NCI-H460 (cell line): ENCODE results near the gene COQ5. TPM values are rescaled to one million over a fixed set of nuclear protein-coding genes. Genes with fewer than 3 reads are reported as not detected.
A peak's percentile ranks its signal among the peaks of the same experiment; 100 is the strongest.
"Not testable (repeated sequence)": the region's sequence is repeated elsewhere in the genome, so short reads cannot be mapped to it uniquely, and the experiment has no call there.

Experiments
- DNase-seq: peaks from one replicate; pipeline ENCODE4 v3.0.0-alpha.2; 2016; ENCODE audit warnings: low read depth; ENCODE audit errors: extremely low read depth
- total RNA-seq: library from RNA; depleted of rRNA; stranded (reverse); fragments of >200 nt; shearing (Covaris generic); gene quantifications from 2 replicates; pipeline ENCODE4 v1.2.3, GENCODE V29; 2014

COQ5 gene
- total RNA-seq, 1 experiment from 2014 or later, result 55.1 TPM

GRCh38 chr12:120530418-120530761 lies 1.4 kb upstream of the COQ5 start:
- not testable (repeated sequence) for DNase-seq

DNA sequence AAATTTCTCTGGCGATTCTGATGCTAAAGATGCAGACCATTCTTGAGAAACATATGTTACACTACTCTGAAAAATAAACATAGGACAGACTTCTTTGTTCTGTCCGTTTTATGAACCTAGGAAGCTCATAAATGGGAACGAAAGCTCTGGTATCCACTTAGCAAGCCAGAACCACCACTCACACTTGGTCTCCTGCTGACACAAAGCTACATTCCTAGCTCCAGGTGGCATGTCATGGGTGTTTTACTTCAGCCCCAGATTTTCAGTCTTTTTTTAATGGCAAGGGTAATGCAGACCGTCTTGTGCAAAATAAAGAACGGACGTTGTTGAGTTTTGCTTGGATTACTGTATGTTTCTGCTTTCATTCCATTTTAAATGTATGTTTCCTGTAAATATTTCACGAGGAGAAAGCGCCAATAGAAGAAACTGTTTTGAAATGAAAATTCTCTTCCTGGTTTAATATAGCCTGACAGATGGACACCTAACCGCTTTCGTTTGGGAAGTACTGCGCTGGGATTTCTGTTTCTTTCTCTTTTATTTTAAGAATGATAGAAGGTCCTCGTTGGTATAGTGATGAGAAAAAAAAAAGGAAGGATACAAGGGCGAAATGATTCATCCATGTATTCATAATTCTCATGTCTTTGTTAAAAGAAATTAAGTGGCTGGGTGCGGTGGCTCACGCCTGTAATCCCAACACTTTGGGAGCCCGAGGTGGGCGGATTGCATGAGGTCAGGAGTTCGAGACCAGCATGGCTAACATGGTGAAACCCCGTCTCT lies 871 bp upstream of the COQ5 start:
- DNase-seq, result peak; percentile 38

- no peak for DNase-seq
Measured at GRCh38 chr12:120522568-120522967, 6.4 kb downstream of the COQ5 start.

DNA sequence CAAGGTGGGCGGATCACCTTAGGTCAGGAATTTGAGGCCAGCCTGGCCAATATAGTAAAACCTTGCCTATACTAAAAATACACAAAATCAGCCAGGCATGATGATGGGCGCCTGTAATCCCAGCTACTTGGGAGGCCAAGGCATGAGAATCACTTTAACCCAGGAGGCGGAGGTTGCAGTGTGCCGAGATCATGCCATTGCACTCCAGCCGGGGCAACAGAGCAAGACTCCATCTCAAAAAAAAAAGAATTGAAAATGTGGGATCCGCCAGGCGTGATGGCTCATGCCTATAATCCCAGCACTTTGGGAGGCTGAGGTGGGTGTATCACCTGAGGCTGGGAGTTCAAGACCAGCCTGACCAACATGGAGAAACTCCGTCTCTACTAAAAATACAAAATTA lies 9.6 kb downstream of the COQ5 start:
- DNase-seq, result not testable (repeated sequence)

GRCh38 chr12:120515496-120515895 lies 13.5 kb downstream of the COQ5 start:
- DNase-seq, result no peak

DNA sequence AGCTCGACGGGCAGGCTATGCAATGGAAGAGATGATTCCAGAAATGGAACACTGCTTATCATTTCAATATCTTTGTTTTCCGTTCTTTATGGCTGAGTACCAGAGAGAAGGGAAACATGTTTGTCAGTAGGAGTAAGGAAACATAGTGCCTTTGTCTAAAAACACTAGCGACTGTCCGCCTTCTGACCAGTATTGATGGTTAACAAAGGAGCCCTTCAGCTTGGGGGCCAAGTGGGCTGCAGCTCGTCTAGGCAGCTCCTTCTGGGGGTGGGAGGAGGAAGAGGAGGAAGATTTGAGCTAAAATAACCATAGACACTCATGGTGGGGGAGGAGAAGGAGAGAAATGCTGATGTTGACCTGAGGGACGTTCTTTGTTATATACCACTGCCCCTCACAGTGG lies 15.0 kb downstream of the COQ5 start:
- DNase-seq, result no peak

DNA sequence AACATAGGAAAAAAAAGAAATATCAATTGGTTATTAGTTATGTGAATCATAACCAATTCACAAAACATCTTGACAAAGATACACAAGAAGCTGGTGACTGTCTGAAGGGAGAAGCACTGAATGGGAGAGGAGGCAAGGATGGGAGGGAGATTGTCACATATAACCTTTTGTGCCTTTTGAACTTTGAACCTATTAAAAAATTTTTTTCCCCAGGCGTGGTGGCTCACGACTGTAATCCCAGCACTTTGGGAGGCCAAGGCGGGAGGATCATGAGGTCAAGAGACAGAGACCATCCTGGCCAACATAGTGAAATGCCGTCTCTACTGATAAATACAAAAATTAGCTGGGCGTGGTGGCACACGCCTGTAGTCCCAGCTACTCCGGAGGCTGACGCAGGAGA lies 20.4 kb downstream of the COQ5 start:
- DNase-seq, result no peak

DNA sequence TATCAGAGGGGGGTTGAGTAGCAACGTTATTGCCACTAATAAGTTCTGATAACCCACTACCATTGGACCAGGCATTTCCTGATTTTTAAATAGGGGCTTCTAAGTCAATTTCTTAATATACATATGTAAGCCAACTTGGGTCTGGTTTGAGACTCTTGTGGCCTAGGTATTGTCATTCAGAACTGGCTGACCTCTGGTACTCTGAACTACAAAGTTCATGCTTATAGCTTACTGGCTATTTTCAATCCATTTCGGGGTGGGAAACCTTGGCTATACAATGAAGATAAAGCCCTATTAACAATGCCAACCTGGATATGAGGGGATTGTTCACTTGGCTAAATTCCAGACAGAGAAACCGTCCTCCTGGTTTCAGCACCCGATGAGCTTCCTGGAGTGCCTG lies 24.4 kb downstream of the COQ5 start:
- DNase-seq, result no peak

GRCh38 chr12:120500581-120500980 lies 28.4 kb downstream of the COQ5 start:
- no peak for DNase-seq

DNA sequence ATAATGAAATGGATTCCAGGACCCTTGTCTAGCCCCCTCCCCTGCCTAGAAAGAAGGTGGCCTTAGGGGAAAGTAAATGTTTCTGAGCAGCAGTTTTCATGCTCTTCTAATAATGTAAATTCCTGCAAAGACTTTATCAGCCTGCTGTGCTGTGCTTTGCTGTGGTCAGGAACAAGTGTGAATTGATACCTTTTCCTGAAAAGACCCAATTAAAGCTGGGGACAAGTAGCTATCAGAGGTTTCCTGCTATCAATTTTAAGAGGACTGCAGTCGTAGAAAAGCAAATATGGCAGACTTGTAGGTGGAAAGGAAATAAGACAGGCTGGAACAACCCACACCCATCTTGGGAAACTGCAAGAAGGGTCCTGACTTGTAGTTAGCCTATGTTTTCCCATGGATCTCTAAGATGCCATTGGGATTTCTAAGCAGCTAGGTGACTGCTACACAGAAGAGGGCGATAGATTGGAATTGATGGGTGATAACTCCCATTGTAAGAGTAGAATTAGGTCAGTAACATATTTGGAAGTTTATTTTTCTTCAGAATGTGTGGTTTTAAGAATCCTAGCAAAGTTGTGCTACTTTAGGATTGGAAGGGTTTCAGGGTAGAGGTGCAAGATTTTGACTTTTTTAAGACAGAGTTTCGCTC lies 30.0 kb downstream of the COQ5 start:
- DNase-seq, result no peak

- no peak for DNase-seq
Measured at GRCh38 chr12:120497524-120498150, 31.3 kb downstream of the COQ5 start.

DNA sequence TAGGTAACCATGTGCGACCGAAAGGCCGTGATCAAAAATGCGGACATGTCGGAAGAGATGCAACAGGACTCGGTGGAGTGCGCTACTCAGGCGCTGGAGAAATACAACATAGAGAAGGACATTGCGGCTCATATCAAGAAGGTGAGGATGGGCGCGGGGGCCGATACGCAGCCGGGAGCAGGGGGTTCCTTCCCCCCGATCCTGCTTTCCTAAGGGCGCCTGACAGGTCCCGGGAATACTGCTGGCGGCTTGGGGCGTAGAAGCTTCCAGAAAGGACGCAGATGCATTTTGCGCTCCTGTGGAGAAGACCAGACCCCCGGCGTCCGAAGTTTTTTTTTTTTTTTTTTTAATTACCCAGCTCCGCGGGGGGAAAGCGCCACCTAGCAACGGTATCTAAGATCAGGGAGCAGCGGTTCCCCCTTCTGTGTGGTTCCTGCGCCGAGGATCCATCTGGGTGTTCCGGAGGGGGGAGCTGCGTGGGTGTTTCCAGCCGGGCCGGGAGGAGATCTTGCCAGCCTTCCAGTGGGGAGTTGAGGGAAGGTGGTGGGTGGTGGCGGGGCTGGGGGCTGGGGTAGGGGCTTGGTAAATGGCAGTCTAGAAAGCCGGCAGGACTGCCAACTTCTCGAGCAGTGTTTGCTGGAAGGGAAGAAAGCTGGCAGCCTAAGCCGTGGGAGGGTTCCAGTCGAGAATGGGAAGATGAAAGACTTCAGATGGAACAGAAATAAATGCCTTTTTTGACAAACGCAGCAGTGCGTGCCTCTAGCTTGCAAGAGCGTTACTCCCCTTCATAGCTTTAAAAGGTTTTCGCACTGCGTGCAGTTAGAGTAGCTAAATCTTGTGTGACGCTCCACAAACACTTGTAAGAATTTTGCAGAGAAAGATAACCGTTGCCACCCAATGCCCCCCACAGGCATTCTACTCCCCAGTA lies 32.3 kb downstream of the COQ5 start:
- DNase-seq, result no peak

DNA sequence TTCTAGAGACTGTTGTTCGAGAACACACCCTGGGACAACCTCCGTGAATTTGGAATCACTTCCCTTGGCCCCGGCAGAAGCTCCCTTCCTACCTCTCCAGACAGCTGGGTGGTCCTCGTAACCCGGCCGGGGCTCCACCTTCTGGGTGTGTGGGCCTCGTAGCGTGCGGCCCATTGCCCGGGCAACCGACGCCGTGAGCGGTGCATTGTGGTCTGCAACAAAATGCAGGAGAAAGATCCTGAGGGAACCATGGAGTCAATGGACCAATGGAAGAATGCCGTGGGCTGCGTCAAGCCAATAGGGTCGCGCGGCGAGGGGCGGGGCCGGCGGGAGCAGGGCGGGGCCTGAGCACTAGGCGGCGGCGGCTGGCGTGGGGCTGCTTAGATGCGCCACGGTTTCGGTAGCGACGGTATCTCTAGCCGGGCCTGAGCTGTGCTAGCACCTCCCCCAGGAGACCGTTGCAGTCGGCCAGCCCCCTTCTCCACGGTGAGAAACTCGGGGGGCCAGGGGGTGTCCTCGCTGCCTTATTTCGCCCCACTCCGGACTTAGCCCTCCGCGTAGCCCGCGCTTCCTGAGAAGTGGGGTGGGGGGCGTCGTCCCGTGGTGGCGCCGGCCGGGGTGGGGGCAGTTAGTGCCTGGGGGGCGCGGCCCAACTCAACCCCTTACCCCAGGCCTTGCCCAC lies 33.1 kb downstream of the COQ5 start, which contains the start of gene DYNLL1:
TSS of gene DYNLL1 (plus strand) at position 383 of the 682 bp plus-strand sequence. CDS start 309 bp downstream, outside the sequence.
- DNase-seq, result peak; percentile 96

- DNase-seq, result no peak
Measured at GRCh38 chr12:120495186-120495730, 33.7 kb downstream of the COQ5 start.

DNA sequence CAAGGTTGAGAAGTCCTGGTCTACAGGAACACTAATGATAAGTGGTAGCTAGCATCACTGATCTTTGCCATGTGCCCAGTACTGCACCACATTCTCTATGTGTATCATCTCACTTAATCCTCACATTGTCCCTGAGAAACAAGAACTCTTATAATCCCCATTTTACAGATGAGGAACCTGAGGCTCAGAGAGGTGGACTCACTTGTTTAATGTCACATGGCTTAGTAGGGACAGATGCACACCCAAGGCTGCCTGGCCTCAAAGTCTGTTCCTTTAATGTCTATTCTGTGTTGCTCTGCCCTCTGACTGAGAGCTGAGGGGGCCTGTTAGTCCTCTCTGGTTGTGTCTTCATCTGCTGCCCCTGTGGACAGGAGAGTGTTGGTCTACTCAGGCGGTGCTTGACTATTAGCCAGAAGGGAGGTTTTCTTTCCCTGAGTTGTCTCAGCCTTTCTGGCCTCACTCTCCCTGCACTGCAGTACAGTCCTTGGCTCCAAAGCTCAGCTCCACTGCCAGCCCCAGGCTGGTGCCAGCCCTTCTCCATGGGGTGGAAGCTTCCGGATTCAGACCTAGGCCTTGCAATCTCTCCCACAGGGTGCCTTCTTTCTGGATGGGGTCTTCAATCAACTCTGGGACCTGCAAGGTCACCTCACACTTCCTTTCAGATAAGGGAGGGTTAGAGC lies 38.0 kb downstream of the COQ5 start:
- DNase-seq, result no peak

GRCh38 chr12:120490325-120490724 lies 38.6 kb downstream of the COQ5 start:
- no peak for DNase-seq

DNA sequence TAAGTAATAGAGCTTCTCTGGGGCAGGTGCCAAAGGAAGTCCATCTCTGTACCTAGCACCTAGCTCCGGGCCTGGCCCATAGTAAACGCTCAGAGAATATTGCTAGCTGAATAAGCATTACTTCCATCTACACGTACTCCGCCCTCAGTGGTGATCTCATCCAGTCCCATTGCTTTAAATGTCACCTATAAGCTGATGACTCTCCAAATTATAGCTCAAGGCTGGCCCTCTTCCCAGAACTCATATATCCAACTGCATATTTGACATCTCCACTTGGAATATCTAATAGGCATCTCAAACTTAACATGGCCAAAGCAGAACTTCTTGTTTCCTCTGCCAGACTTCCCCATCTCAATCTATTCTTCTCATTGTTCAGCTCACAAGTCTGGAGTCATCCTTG lies 39.9 kb downstream of the COQ5 start:
- no peak for DNase-seq

DNA sequence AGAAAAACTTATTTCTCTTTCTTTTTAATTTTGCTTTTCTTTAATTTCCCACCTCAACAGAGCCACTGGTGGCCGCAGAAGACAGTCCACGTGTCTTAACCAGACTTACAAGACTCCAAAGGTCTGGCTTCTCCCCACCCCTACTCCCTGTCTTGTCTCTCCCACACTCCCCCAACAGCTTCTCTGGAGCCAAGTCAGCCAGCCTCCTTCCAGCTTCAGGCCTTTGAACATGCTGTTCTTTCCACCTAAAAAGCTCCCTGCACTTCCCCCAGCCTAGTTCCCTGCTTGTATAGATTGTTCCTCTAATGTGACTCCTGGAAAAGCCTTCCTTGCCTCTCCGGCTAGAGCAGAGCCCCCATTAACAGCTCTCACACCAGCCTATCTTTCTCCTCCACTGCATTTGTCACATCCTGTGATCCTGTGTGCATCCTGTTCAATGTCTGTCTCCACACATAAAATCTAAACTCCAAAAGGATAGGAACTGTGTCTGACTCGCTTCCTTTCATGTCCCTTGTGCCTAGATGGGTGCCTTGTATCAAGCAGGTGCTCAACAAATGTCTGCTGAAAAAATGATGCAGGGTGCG lies 40.8 kb downstream of the COQ5 start:
- DNase-seq, result no peak

- DNase-seq, result not testable (repeated sequence)
Measured at GRCh38 chr12:120487552-120487951, 41.4 kb downstream of the COQ5 start.
